GM18517 (cell line): ENCODE results near the gene CCT2.
"Not testable (repeated sequence)": the region's sequence is repeated elsewhere in the genome, so short reads cannot be mapped to it uniquely, and the experiment has no call there.

Source experiments
- ATAC-seq: cut with Tn5 transposase; IDR thresholded peaks from one replicate; pipeline ENCODE4 v1.9.1; 2021; ENCODE audit warnings: mild to moderate bottlenecking, moderate library complexity; ENCODE audit not compliant: unreplicated experiment

CCT2 gene

DNA sequence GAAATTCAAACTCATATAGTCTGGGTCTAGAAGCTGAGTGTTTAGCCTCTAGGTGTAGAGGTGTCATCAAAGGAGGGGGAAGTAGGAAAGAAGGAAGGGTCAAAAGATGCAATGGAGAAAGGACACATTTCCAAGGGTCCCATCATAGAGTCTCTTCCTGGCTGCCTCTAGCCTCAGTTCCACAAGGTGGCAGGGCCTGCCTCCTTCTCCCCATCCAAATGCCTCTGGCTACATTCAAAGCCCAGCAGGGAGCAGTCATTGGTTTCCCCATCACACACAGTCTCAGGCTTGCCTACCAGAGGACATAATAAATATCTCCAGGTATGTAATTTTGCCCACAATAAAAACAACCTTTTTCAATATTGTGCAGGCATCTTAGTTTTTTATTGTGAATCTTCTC, 2.1 kb upstream of the CCT2 start:
- ATAC-seq = no peak

DNA sequence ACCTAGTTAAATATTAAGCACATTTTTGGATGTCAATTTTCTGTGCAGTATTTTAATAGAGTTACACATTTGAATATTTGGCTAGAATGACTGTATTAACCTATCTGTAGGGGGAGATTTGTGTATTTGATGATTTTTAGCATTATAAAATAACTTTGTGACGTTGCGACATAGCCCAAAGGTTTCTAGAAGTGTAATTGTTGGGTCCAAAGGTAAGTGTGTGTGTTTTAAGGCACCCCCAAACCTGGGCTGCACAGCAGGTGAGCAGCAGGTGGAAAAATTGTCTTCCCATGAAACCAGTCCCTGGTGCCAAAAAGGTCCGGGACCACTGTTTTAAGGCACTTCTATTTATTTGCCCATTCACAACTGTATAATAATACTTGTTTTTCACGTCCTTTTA, 3.3 kb downstream of the CCT2 start:
- no peak for ATAC-seq

DNA sequence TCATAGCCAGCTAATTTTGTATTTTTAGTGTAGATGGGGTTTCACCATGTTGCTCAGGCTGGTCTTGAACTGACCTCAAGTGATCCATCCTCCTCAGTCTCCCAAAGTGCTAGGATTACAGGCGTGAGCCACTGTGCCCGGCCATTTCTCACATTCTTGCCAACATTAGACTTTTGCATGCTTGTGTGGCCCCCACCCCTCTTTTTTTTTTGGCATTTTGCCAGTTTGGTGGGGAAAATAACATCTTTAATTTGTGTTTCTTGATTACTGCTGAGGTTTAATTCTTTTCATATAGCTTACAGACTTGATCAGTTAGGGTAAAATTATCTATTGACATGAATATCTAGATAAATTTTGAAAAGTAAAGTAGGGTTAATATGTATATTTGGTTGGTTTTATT, 3.8 kb downstream of the CCT2 start:
- no peak for ATAC-seq

DNA sequence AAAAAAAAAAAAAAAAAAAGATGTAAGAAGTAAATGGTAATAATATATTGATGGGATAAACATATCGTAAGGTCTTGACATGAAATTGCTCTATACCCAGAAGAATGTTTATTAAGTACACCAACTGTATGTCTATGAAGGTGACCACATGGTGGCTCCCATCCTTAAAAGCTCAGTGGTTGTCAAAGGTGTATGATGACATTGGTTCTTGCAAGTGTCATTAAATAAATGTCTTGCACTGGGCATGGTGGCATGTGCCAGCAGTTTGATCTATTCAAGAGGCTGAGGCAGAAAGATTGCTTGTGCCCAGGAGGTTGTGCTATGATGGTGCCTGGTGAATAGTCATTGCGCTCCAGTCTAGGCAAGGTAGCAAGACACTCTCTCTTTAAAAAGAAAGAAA, 10.4 kb downstream of the CCT2 start:
- ATAC-seq = no peak

DNA sequence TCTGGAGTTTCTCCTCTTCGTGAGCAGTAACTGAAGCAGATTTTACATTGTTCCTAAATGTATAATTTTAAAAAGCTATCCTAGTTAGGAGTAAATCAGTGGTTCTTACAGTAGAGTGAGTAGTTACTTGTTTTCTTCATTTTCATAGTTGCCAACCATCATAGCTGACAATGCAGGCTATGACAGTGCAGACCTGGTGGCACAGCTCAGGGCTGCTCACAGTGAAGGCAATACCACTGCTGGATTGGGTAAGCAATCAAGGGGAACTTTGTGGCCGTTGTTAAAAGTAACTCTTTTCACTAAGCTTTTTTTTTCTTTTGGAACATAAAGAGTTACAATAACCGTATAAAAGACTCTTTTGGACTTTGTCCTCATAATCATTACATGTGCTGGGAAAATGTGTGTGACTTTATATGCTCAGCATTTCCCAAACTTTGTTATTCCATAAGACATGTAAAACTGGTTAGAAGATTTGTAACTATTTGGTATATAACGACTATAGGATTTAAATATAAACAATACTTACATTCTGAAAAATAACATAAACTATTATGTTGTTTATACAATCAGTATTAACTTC, 13.0 kb downstream of the CCT2 start:
- ATAC-seq = no peak

DNA sequence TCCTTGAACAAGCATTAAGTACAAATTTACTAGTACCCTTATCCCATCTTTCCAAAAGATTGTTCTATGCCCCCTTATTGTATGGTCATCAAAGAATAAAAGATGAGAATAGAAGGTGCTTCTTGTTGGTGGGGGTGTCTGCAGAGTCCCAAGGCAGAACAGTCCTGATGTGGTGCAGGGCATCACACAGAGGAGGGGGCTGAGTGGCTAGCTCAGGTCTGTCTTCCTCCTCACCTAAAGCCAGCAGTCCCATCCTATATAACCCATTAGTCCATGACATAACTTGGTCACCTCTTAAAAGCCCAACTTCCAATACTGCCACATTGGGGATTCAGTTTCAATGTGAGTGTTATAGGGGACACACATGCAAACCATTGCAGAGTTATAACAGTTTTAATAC, 15.5 kb downstream of the CCT2 start:
- ATAC-seq = no peak

DNA sequence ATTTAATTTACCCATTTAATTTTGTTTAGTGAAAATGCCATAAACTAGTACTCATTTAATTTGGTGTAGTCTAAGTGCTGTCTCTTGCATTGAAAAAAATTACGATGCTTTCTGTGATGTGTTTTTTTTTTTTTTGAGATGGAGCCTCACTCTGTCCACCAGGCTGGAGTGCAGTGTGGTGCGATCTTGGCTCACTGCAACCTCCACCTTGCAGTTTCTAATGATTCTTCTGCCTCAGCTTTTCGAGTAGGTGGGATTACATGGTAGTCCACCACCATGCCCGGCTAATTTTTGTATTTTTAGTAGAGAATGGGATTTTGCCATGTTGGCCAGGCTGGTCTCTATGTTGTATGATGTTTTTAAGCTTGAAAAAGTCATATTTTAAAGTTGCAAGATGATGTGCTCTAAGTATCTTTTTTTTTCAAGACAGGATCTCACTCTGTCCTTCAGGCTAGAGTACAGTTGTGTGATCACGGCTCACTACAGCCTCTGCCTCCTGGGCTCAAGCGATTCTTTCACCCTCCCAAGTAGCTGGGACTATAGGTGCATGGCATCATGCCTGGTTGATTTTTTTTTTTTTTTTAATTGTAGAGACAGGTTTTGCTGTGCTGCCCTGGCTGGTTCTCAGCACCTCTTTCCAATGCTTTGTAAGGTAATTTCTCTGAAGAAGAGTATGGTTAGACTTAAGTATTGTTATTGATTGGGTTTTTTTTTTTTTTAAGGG, 16.9 kb downstream of the CCT2 start:
- ATAC-seq = no peak

DNA sequence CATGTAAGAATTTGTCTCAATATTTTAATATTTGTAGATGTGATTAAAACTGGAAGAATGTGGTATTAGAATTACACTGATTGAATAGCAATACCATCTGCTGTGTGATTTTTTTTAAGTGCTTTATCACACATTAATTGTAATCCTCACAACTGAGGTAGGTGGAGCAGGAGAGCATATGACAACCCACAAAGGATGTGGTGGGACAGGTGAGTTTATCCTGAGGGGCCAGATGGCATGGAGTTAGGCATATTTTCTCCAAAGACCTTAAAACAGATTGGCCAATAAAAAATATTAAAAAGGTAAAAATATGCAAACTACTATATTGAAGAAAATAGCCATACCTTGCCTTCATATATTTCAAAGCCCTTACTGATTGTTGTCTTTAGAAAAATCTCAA, 17.7 kb downstream of the CCT2 start:
- ATAC-seq = no peak

DNA sequence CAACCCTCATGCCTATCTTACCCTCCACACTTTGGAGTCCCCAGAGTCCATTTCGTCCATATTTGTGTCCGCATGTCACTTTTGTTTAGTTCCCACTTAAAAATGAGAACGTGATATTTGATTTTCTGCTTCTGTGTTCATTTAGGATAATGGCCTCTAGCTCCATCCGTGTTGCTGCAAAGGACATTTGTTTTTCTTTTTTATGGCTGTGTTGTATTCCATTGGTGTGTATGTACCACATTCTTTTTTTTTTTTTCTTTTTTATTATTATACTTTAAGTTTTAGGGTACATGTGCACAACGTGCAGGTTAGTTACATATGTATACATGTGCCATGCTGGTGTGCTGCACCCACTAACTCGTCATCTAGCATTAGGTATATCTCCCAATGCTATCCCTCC, 18.3 kb downstream of the CCT2 start:
- not testable (repeated sequence) for ATAC-seq

DNA sequence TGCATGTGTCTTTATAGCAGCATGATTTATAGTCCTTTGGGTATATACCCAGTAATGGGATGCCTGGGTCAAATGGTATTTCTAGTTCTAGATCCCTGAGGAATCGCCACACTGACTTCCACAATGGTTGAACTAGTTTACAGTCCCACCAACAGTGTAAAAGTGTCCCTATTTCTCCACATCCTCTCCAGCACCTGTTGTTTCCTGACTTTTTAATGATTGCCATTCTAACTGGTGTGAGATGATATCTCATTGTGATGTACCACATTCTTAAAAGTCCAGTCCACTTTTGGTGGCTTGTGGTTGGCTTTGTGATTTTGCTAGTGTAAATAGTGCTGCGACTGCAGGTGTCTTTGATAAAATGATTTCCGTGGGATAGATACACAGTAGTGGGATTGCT, 19.0 kb downstream of the CCT2 start:
- not testable (repeated sequence) for ATAC-seq

DNA sequence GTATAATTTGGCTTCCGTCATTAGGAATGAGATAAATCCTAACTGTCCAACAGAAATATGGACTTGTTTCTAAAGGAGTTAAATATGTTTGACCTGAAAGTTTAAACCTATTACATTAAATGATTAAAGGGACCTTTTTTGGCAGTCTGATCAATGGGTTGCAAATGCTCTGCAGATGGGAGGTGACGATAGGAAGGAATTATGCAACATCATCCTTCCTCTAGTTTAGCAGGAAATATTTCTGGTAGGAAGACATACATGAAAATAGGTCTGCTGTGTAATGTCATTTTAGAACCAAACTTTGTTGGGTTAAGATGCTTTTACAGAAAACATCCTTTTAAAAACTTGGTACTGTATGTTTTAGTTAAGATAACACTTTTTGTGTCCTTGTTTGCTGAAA, 22.9 kb downstream of the CCT2 start:
- ATAC-seq = no peak

DNA sequence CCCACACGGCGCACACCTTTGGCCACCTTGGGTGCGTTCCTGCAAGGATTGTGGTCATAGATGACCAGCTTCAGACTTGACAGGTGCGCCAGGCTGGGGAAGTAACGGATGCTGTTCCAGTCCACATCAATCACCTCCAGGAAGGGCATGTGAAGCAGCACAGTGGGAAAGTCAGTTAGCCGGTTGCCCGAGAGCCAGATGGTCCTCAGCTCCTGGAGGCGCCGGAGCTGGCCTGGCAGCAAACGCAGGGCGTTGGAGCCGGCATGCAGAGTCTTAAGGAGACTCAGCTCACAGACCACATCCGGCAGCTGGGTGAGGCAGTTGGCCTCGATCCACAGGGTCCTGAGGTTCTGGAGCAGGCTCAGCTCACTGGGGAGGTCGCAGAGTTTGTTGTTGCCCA, 24.9 kb downstream of the CCT2 start:
- no peak for ATAC-seq

DNA sequence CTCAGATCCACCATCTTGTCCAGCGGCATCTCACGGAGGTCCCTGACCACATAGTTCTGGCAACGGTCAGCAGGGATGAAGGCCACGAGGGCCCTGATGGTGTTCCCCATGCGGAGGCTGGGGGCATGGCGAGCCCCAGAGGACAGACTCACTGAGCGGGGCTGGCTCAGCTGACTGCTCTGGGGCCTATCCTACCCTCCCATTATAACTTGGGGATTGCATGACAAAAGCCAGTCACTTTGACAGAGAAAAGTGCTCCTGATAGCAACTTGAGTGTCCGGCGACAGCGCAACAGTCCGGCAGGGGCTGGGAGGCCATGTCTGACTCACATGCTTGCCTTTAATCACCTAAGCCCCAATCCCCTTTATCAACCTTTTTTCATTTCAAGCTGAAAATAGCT, 25.5 kb downstream of the CCT2 start, which contains the start of gene LRRC10:
TSS of gene LRRC10 (minus strand) at position 179 of the 400 bp plus-strand sequence. CDS start at position 110, 69 bp downstream.
- ATAC-seq = no peak

DNA sequence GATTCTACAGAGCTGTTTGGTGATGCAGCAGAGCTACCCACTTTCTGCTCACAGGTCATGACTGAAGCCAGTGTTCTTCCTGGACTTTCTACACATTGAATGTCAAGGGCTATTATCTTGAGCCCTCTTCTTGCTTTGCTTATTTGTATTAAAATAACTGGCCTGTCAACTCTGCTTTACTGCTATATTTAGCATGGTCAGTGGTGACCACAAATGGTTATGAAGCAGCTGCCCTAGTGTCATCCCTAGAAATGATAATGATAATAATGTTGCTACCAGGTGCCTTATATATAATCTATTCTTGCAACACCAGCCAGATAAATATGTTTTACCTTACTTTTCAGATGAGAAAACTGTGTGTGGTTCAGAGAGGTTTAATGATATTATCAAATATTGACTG, 28.1 kb downstream of the CCT2 start:
- no peak for ATAC-seq

DNA sequence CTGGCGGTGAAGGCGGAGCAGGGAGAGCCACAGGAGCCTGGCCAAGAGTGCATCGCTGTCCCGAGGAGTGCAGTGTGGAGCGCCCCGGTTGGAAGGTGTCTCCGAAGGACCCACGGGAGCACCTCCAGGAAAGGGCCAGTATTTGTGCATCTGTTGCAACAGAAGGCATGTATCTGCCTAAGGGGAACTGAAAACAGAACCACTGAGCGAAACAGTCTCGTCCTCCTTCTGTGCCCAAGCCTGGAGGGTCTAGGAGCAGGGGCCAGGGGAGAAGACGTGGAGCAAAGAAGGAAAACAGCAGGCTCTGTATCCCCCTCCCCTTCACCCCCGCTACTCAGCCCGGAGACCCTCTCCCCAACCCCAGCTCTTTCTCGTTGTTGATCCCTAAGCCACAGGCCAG, 30.8 kb downstream of the CCT2 start:
- ATAC-seq = no peak

DNA sequence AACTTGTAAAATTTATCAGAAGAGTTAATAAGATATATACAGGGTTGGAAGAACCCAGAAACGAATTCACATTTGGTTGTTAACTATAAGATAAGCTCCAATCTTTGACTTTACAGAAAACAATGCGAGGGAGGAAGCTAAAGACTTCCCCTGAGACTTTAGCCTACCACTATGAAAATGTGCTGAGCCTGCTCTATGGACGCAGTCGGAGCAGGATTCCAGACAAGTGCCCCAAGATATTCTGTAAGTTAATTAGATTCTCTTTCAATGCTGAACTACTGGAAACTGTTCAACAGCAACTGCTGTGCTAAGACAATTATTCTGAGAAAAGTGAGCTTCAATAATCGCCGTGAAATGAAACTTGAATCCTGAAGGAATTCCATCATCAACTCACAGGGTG, 33.8 kb downstream of the CCT2 start:
- no peak for ATAC-seq

DNA sequence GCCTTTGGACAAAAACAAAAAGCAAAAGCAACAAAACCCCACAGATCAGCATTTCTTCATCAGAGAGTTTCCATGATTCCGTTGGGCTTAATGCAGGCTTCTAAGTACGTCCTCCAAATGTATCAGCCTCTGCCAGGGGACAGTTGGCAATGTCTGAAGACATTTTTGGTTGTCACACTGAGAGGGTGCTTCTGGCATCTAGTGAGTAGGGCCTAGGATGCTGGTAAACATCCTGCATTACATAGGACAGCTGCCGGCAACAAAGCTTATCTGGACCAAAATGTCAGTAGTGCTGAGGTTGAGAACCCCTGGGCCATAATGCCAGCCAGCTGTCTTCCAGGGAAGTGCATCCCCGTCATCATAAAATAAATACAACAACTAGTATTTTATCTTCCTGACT, 34.8 kb downstream of the CCT2 start:
- no peak for ATAC-seq

DNA sequence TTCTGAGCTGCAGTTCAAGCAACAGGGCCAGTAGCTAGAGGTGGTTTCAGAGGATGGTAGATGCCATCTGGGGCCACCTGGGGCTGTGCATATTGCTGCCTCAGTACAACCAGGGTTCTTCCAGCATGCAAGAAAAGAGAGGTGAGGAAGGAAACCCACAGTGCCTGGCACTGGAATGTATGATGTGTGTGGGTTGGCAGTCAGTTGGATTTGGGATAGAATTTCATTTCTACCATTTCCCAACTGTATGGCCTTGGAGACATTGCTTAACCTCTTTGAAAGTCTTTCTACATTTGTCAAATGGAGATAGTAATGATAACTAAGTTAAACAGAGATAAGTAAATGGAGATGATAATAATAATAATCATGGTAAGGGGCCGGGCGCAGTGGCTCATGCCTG, 35.7 kb downstream of the CCT2 start:
- no peak for ATAC-seq

DNA sequence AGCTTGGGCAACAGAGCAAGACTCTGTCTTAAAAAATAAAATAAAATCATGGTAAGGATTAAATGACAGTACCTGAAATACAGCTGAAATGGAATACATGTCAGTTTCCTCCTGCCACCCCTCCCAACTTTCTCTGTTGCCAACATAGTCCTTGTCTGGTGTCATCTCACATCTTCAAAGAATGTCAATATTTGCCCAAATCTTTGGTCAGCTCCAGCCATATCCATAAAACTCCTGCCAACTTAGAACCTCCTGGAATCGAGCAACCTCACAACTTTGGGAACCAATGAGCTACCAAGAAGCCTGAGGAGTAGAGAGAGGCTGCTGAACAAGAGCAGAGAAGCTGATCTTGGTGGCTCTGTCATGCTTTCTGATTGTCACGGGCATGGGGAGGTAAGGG, 36.3 kb downstream of the CCT2 start:
- no peak for ATAC-seq

DNA sequence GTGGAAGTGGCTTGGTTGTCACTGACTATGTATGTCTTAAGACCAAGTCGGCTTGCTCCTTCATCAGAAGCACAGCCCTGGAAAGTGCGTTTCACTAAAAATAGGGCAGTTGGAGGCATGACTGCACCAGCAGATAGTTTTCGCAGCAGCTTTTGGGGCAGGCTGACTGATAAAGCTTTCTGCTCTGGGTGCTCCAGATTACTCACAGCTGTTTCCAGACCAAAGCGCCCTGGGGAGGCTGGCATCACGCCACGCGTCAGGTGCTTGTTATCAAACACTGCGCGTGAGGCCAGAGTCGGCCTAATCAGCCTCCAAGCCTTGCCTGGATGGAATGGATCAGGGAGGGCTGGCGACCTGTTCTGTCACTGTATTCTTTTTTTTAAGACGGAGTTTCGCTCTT, 38.7 kb downstream of the CCT2 start:
- ATAC-seq = no peak

DNA sequence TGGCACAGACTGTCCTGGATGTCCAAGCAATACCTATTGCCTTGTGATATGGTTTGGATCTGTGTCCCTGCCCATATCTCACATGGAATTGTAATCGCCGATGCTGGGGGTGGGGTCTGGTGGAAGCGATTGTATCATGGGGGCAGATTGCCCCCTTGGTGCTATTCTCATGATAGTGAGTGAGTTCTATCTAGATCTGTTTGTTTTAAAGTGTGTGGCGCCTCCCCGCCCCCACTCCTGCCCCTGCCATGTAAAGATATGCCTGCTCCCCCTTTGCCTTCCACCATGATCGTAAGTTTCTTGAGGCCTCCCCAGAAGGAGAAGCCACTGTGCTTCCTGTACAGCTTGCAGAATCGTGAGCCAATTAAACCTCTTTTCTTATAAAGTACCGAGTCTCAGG, 42.2 kb downstream of the CCT2 start:
- ATAC-seq = no peak

DNA sequence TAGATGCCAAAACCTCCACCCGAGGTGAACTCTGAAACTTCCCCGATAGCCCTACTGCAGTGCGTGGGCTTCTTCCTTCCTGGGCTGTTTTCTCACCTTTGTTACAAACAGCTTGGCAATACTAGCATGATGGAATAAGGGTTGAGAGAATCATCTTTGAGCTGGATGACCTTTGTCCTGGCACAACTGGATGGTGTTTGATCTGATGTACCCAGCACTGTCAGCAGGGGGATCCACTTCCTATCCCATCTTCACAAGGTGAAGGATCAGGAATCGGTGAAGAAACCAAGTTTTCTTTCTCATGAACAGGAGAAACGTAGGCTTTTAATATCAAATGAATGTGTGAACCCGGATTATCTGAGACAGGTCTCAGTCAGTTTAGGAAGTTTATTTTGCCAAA, 44.9 kb downstream of the CCT2 start:
- no peak for ATAC-seq

DNA sequence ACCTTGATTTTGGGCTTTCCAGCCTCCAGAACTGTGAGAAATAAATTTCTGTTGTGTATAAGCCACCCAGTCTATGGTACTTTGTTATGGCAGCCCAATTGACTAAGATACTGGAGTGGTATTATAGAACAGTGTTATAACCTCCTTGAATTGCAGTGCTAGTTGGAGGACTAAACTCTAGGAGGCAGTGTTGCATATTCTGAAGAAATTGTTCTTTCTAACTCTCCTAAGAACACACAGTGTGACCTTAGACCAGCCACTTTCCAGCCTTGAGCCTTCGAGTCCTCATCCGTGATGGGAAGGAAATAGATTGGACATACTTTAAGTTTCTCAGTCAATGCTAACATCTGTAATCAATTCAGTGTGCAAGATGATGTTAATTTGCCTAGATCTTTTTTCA, 47.8 kb downstream of the CCT2 start:
- ATAC-seq = no peak
